GM12864 (cell line): ENCODE measurements around the gene EPS8L2.

ENCODE experiments used
- DNase-seq: peaks from one replicate; pipeline ENCODE4 v3.0.0-alpha.2; 2011; ENCODE audit warnings: low read depth
- H3K4me3 ChIP-seq: 2 replicates; pipeline ENCODE4 v1.5.1; 2011; ENCODE audit warnings: mild to moderate bottlenecking, low read depth, low read length, control low read depth
- CTCF ChIP-seq: IDR thresholded peaks from 2 replicates; pipeline ENCODE4 v1.5.1; 2011; ENCODE audit warnings: low read depth, mild to moderate bottlenecking, moderate library complexity, low read length, control low read depth, inconsistent platforms; ENCODE audit errors: missing control alignments

The EPS8L2 gene

GRCh38 chr11:721741-722345 is 15.8 kb downstream of the EPS8L2 start:
- no peak for TF ChIP-seq CTCF
- DNase-seq: no peak

DNA sequence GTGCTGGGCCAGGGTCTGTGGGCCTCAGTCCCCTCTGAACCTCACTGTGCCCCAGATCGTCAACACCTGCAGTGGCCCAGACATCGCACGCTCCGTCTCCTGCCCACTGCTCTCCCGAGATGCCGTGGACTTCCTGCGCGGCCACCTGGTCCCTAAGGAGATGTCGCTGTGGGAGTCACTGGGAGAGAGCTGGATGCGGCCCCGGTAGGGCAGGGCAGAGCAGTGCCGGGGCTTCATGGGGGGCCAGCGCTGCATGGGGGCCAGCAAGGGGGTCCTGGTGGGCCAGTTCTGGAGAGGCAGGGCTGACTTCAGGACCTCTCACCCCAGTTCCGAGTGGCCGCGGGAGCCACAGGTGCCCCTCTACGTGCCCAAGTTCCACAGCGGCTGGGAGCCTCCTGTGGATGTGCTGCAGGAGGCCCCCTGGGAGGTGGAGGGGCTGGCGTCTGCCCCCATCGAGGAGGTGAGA is 16.3 kb downstream of the EPS8L2 start:
- H3K4me3 ChIP-seq: no peak overlapping the region
- TF ChIP-seq CTCF: no peak
- DNase-seq: no peak

More at GRCh38 chr11:721741-722345, 15.8 kb downstream of the EPS8L2 start:
- H3K4me3 ChIP-seq: no peak overlapping the region

- TF ChIP-seq CTCF: peak; percentile 53
- DNase-seq: no peak
- no peak overlapping the region for H3K4me3 ChIP-seq
Measured at GRCh38 chr11:723120-723883, 17.3 kb downstream of the EPS8L2 start.

DNA sequence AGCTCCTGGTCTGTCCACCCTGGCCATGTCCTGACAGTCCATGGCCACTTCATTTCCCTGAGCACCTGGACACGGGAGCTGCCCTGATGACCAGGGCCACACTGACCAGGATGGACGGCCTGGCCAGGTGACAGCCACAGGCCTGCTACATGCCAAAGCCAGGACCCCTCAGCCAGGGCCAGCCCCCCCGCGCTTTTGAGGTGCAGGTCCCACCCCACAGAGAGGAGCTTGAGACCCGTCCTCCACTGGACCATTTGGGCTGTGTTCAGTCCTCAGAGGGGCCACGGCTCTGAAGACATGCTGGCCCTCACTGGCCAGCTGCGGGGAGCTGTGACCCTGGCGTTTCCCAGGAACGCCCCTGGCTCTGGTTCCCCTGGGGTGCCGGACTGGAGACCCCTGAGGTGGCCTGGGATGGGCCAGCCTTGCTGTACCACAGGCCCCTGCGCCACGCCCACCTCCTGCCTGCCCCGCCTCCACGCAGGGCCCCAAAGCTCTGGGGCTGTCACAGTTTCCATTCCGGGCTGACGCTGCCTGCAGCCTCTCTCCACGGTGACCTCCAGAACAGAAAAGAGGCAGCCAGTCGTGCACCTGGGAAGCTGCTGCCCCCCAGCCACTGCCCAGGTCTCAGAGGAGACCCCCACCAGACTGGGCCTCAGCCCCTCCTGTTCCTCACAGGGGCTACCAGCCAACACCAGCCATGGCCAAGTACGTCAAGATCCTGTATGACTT is 18.2 kb downstream of the EPS8L2 start:
- no peak overlapping the region; the same call in 1 of the 2 replicates for H3K4me3 ChIP-seq
- TF ChIP-seq CTCF: no peak
- DNase-seq: no peak

- TF ChIP-seq CTCF: no peak
- peak overlapping the region; percentile 54; the same call in 1 of the 2 replicates for H3K4me3 ChIP-seq
- no peak for DNase-seq
Measured at GRCh38 chr11:724778-725386, 18.9 kb downstream of the EPS8L2 start.

DNA sequence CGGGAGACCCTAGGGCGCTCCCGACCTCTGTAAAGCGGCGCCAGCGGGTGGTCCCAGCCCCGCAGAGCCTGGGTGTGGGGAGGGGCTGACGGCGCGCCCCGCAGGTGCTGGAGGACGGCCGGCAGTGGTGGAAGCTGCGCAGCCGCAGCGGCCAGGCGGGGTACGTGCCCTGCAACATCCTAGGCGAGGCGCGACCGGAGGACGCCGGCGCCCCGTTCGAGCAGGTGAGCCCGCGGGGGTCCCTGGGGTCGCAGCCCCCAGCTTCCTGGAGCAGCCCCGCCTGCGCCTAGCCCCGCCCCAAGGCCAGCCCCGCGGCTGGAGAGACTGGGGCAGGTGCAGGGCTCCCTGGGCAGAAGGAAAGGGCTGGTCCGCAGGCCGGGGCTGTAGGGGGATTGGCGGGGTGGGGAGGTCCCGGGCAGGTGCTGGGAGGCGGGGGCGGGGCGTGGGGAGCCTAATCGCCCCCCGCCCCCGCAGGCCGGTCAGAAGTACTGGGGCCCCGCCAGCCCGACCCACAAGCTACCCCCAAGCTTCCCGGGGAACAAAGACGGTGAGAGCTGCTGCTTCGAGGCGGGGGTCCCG is 19.7 kb downstream of the EPS8L2 start:
- no peak for DNase-seq
- H3K4me3 ChIP-seq: peak overlapping the region; percentile 54
- TF ChIP-seq CTCF: no peak
